Motor neuron (in vitro differentiated cells): ENCODE results near the gene TBC1D4. TPM values are rescaled to one million over a fixed set of nuclear protein-coding genes. Genes with fewer than 3 reads are reported as not detected.
A peak's percentile ranks its signal among the peaks of the same experiment; 100 is the strongest.

Experiments
- ATAC-seq, 8 experiments: fragments of 200-7000 bp; cut with Tn5 transposase; replicated peaks in 6 of 8; 2 replicates each; pipeline ENCODE4 v1.8.0; 2021; ENCODE audit warnings: mild to moderate bottlenecking in 8 of 8, moderate library complexity in 8 of 8
- H3K27ac ChIP-seq, 2 donors: fragments of 250-450 bp; sonication (Bioruptor Pico); 2 replicates each; pipeline ENCODE4 v1.9.0; 2021; ENCODE audit warnings: antibody characterized with exemption in 2 of 2, mild to moderate bottlenecking in 2 of 2, moderate library complexity in 1 of 2
- H3K4me1 ChIP-seq, 2 donors: fragments of 250-450 bp; sonication (Bioruptor Pico); replicated peaks in 1 of 2; 2 replicates each; pipeline ENCODE4 v1.6.1; 2021; ENCODE audit warnings: antibody characterized with exemption in 2 of 2, mild to moderate bottlenecking in 2 of 2, moderate library complexity in 1 of 2
- H3K4me3 ChIP-seq, 5 donors: fragments of 250-450 bp; sonication (Bioruptor Pico); 2 replicates each; pipeline ENCODE4 v1.9.0; 2021; ENCODE audit warnings: antibody characterized with exemption in 5 of 5, mild to moderate bottlenecking in 5 of 5, moderate library complexity in 4 of 5
- WGBS, 10 experiments: fragments of 450-650 bp; shearing (Covaris generic); methylation state at CpG; one replicate each; pipeline ENCODE4 v1.0.0; 2022; 5-methylcytosine and 5-hydroxymethylcytosine counted together
- in situ Hi-C, 9 experiments: fragments of 400-800 bp; cut with MboI; loops; one replicate each; pipeline ENCODE4 v1.15.0; 2021; ENCODE audit warnings: low sequenced_read_pairs in 9 of 9, low pct_unique_long_range_greater_than_20kb in 2 of 9; ENCODE audit not compliant: unreplicated experiment in 9 of 9
- total RNA-seq, 8 experiments: library from RNA; unstranded; fragments of 300-600 nt; gene quantifications; 2 replicates each; pipeline versions ENCODE4 v1.2.3 to v1.2.4, GENCODE V29; 2022

The TBC1D4 gene
- total RNA-seq, 8 experiments from 2014 or later = 5.3 to 13.3 (median 7.7) TPM

GRCh38 chr13:75376792-75377402, 105.1 kb downstream of the TBC1D4 start:
- no peak overlapping the region for H3K27ac ChIP-seq
- H3K4me1 ChIP-seq = peaks cover 9 to 12% of the 10 kb centered on the region in 2 donors
- no peak overlapping the region for H3K4me3 ChIP-seq
- in situ Hi-C loops = no loop called here
- 67 to 87% (median 79%) methylated on average over 2 to 6 of the region's 6 CpGs; no CpG with 5 or more reads in 1 of the 10 experiments for WGBS, 10 experiments
- ATAC-seq = peak in 1 of 8 experiments; percentile 27

GRCh38 chr13:75375329-75375728, 106.6 kb downstream of the TBC1D4 start:
- H3K4me3 ChIP-seq = no peak overlapping the region
- H3K27ac ChIP-seq = no peak overlapping the region
- ATAC-seq = no peak
- 57 to 100% (median 100%) methylated on average over 1 of the region's 2 CpGs; no CpG with 5 or more reads in 3 of the 10 experiments for WGBS, 10 experiments
- in situ Hi-C loops = no loop called here
- peaks cover 9 to 12% of the 10 kb centered on the region in 2 donors for H3K4me1 ChIP-seq

- in situ Hi-C loops = no loop called here
- WGBS, 10 experiments = 60 to 100% (median 81%) methylated on average over 1 to 5 of the region's 5 CpGs
- Histone ChIP-seq H3K4me1 (peaks cover 9 to 12% of the 10 kb centered on the region in 2 donors), H3K4me3 (no peak overlapping the region), H3K27ac (no peak overlapping the region)
- ATAC-seq = no peak
Measured at GRCh38 chr13:75373988-75374387, 108.0 kb downstream of the TBC1D4 start.

GRCh38 chr13:75372923-75373841, 108.8 kb downstream of the TBC1D4 start:
- WGBS, 10 experiments = 40 to 80% (median 58%) methylated on average over 5 to 11 of the region's 13 CpGs
- no peak for ATAC-seq
- H3K4me1 ChIP-seq = peaks cover 9 to 12% of the 10 kb centered on the region in 2 donors
- no peak overlapping the region for H3K4me3 ChIP-seq
- in situ Hi-C loops = no loop called here
- H3K27ac ChIP-seq = no peak overlapping the region

- Histone ChIP-seq H3K27ac (no peak overlapping the region), H3K4me3 (no peak overlapping the region), H3K4me1 (peaks cover 9 to 12% of the 10 kb centered on the region in 2 donors)
- ATAC-seq = peak in 4 of 8 experiments; percentile 24 to 79 (median 74)
- 0 to 89% (median 49%) methylated on average over 1 of the region's 1 CpG; no CpG with 5 or more reads in 4 of the 10 experiments for WGBS, 10 experiments
- in situ Hi-C loops = no loop called here
Measured at GRCh38 chr13:75372517-75372916, 109.5 kb downstream of the TBC1D4 start.

GRCh38 chr13:75371203-75371602, 110.8 kb downstream of the TBC1D4 start:
- no peak for ATAC-seq
- in situ Hi-C loops = no loop called here

GRCh38 chr13:75370774-75371173, 111.2 kb downstream of the TBC1D4 start:
- no peak overlapping the region for H3K27ac ChIP-seq
- no peak overlapping the region for H3K4me3 ChIP-seq
- H3K4me1 ChIP-seq = peaks cover 9 to 12% of the 10 kb centered on the region in 2 donors
- 57 to 100% (median 82%) methylated on average over 1 of the region's 1 CpG; no CpG with 5 or more reads in 1 of the 10 experiments for WGBS, 10 experiments
- in situ Hi-C loops = no loop called here
- ATAC-seq = no peak

More at GRCh38 chr13:75371203-75371602, 110.8 kb downstream of the TBC1D4 start:
- Histone ChIP-seq H3K4me1 (peaks cover 9 to 12% of the 10 kb centered on the region in 2 donors), H3K27ac (no peak overlapping the region), H3K4me3 (no peak overlapping the region)

GRCh38 chr13:75369981-75370380, 112.0 kb downstream of the TBC1D4 start:
- peaks cover 9 to 12% of the 10 kb centered on the region in 2 donors for H3K4me1 ChIP-seq
- 80 to 94% (median 93%) methylated on average over 1 to 3 of the region's 3 CpGs; no CpG with 5 or more reads in 7 of the 10 experiments for WGBS, 10 experiments
- no peak for ATAC-seq
- in situ Hi-C loops = no loop called here
- H3K4me3 ChIP-seq = no peak overlapping the region
- H3K27ac ChIP-seq = no peak overlapping the region

- no peak for ATAC-seq
- 0 to 83% (median 38%) methylated on average over 1 to 3 of the region's 3 CpGs for WGBS, 10 experiments
- Histone ChIP-seq H3K4me3 (no peak overlapping the region), H3K27ac (no peak overlapping the region), H3K4me1 (peaks cover 2 to 3% of the 10 kb centered on the region in 2 donors)
- in situ Hi-C loops = no loop called here
Measured at GRCh38 chr13:75368167-75368566, 113.8 kb downstream of the TBC1D4 start.

- in situ Hi-C loops = no loop called here
- no peaks in the 10 kb centered on the region for H3K4me1 ChIP-seq
- no peak for ATAC-seq
- no peak overlapping the region for H3K4me3 ChIP-seq
- WGBS, 10 experiments = 76 to 100% (median 90%) methylated on average over 2 to 3 of the region's 3 CpGs; no CpG with 5 or more reads in 1 of the 10 experiments
- no peak overlapping the region for H3K27ac ChIP-seq
Measured at GRCh38 chr13:75366380-75367280, 115.3 kb downstream of the TBC1D4 start.

GRCh38 chr13:75365724-75366173, 116.2 kb downstream of the TBC1D4 start:
- in situ Hi-C loops = no loop called here
- Histone ChIP-seq H3K27ac (no peak overlapping the region), H3K4me3 (no peak overlapping the region), H3K4me1 (no peaks in the 10 kb centered on the region)
- WGBS, 10 experiments = 27 to 100% (median 85%) methylated on average over 2 to 4 of the region's 5 CpGs; no CpG with 5 or more reads in 1 of the 10 experiments
- peak in 3 of 8 experiments; percentile 23 to 97 (median 95) for ATAC-seq

GRCh38 chr13:75364131-75364713, 117.7 kb downstream of the TBC1D4 start:
- Histone ChIP-seq H3K27ac (no peak overlapping the region), H3K4me1 (no peaks in the 10 kb centered on the region), H3K4me3 (no peak overlapping the region)
- ATAC-seq = no peak
- in situ Hi-C loops = no loop called here
- 70 to 100% (median 96%) methylated on average over 1 to 3 of the region's 3 CpGs; no CpG with 5 or more reads in 2 of the 10 experiments for WGBS, 10 experiments
